ENCODE data around the gene LRRIQ4.

The LRRIQ4 gene

DNA sequence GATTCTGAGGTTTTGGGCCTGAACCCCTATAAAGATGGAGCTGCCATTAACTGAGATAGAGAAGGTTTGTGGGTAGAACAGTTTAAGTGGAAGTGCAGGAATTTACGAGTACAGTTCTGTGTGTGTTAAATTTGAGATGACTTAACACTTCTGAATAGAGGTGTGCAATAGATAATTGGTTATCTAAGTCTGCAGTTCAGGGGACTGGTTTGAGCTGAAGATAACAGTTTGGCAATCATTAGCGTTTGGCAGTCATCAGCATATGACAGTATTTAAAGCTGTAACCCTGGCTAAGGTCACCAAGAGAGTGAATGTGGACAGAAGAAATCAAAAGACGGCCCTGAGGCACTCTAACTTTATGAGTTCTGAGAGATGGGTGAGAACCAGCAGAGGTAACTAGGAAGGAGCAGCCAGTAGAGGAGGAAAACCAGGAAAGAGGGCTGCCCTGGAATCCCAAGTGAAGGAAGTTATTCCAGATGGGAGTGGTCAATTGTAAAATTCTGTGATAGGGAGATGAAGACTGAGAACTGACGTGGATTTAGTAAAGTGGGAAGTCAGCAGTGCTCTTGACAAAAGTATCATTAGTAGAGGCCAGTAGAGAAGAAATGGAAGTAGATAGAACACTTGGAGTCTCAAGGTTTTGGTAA, 31.3 kb upstream of the LRRIQ4 start:
- no peak for DNase-seq
- Histone ChIP-seq H3K4me1 (ENCODE audit: control insufficient read depth in 1 of 2, insufficient read depth in 2 of 2, low read length in 2 of 2) (no peaks in the 10 kb centered on the region), H3K36me3 (ENCODE audit: control insufficient read depth in 1 of 2, insufficient read depth in 2 of 2, low read length in 2 of 2) (peaks cover 3 to 32% of the 10 kb centered on the region in 2 experiments), H2BK120ac (ENCODE audit: insufficient read depth, low read length, poor library complexity) (no peak overlapping the region), H3K4me3 (ENCODE audit: low read depth, low read length) (no peak overlapping the region), H2AFZ (ENCODE audit: insufficient read depth, low read length, poor library complexity) (no peak overlapping the region), H2AK5ac (ENCODE audit: low read length) (no peak overlapping the region), H4K8ac (ENCODE audit: low read depth, low read length) (no peak overlapping the region), H3K4me2 (ENCODE audit: low read length) (no peak overlapping the region), H3K4ac (ENCODE audit: low read depth, low read length) (no peak overlapping the region), H3K27ac (ENCODE audit: low read depth, low read length) (no peak overlapping the region), H4K12ac (ENCODE audit: low read depth, low read length) (no peak overlapping the region), H4K91ac (ENCODE audit: low read depth, low read length) (no peak overlapping the region), H3K9ac (ENCODE audit: low read length) (no peak overlapping the region), H3K79me1 (ENCODE audit: low read length) (no peaks in the 10 kb centered on the region), H3K79me2 (ENCODE audit: control insufficient read depth, insufficient read depth, low read length, poor library complexity) (no peaks in the 10 kb centered on the region), H2BK5ac (ENCODE audit: low read depth, low read length, poor library complexity) (no peak overlapping the region), H3K14ac (ENCODE audit: low read length) (no peak overlapping the region), H3K27me3 (ENCODE audit: insufficient read depth, low read length) (no peaks in the 10 kb centered on the region), H2BK12ac (ENCODE audit: low read length) (no peak overlapping the region), H3K9me3 (ENCODE audit: insufficient read depth, low read depth, low read length) (no peaks in the 10 kb centered on the region), H3K18ac (ENCODE audit: low read length) (no peak overlapping the region), H3K23ac (ENCODE audit: low read length) (no peak overlapping the region)
- no CpG with 5 or more reads among the region's 4 CpGs for WGBS (ENCODE audit: extremely low coverage, insufficient coverage, insufficient read length)

DNA sequence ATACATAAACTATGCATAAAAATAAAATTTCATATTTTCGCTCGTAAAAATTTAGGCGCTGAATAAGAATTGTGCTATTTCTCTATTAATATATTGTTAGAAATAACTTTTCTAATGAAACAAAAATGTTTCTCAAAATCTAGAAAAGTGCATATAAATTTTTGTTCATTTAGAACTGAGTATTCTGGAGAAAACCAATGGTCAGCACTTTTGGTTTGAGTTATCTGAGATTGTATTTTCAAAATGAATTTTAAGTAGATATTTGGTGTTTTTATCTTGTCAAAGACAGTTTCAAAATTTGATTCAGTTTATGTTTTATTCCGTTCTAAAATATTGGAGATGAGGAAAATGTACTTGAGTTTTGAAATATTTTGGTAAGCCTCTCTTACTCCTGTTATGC, 25.6 kb upstream of the LRRIQ4 start:
- Histone ChIP-seq H3K18ac (ENCODE audit: low read length) (no peak overlapping the region), H2BK12ac (ENCODE audit: low read length) (no peak overlapping the region), H2BK120ac (ENCODE audit: insufficient read depth, low read length, poor library complexity) (no peak overlapping the region), H3K4ac (ENCODE audit: low read depth, low read length) (no peak overlapping the region), H3K4me3 (ENCODE audit: low read depth, low read length) (no peak overlapping the region), H3K27ac (ENCODE audit: low read depth, low read length) (no peak overlapping the region), H2BK5ac (ENCODE audit: low read depth, low read length, poor library complexity) (no peak overlapping the region), H3K23ac (ENCODE audit: low read length) (no peak overlapping the region), H3K79me2 (ENCODE audit: control insufficient read depth, insufficient read depth, low read length, poor library complexity) (no peaks in the 10 kb centered on the region), H3K79me1 (ENCODE audit: low read length) (no peaks in the 10 kb centered on the region), H3K4me1 (ENCODE audit: control insufficient read depth in 1 of 2, insufficient read depth in 2 of 2, low read length in 2 of 2) (no peaks in the 10 kb centered on the region), H4K91ac (ENCODE audit: low read depth, low read length) (no peak overlapping the region), H2AK5ac (ENCODE audit: low read length) (no peak overlapping the region), H3K36me3 (ENCODE audit: control insufficient read depth in 1 of 2, insufficient read depth in 2 of 2, low read length in 2 of 2) (peaks cover 3 to 10% of the 10 kb centered on the region in 2 experiments), H4K12ac (ENCODE audit: low read depth, low read length) (no peak overlapping the region), H3K9ac (ENCODE audit: low read length) (no peak overlapping the region), H3K4me2 (ENCODE audit: low read length) (no peak overlapping the region), H4K8ac (ENCODE audit: low read depth, low read length) (no peak overlapping the region), H3K27me3 (ENCODE audit: insufficient read depth, low read length) (no peaks in the 10 kb centered on the region), H3K9me3 (ENCODE audit: insufficient read depth, low read depth, low read length) (no peaks in the 10 kb centered on the region), H2AFZ (ENCODE audit: insufficient read depth, low read length, poor library complexity) (no peak overlapping the region), H3K14ac (ENCODE audit: low read length) (no peak overlapping the region)
- WGBS (ENCODE audit: extremely low coverage, insufficient coverage, insufficient read length): no CpG with 5 or more reads among the region's 4 CpGs
- DNase-seq: no peak

DNA sequence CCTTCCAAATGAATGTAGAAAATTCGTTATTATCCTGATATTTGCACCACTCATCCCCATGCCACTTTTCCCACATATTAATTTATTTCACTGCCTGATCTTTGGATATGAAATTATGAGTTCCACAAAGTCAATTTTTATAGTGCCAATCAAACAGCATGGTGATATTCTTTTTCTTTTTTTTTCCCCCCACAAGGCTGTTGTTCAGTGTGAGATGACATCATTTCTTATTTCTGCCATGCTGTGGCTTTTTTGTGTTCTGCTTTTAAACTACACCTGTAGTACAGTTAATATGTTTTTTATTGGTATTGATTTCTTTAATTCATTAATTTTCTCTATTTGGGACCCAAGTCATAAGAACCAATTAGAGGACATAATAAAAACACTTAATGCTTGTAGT, 24.9 kb upstream of the LRRIQ4 start:
- no peaks in the 10 kb centered on the region for H3K79me2 ChIP-seq (ENCODE audit: control insufficient read depth, insufficient read depth, low read length, poor library complexity)
- no peaks in the 10 kb centered on the region for H3K79me1 ChIP-seq (ENCODE audit: low read length)
- H4K91ac ChIP-seq (ENCODE audit: low read depth, low read length): no peak overlapping the region
- no peak overlapping the region for H3K4me2 ChIP-seq (ENCODE audit: low read length)
- H3K36me3 ChIP-seq (ENCODE audit: control insufficient read depth in 1 of 2, insufficient read depth in 2 of 2, low read length in 2 of 2): peaks cover 5 to 11% of the 10 kb centered on the region in 2 experiments
- H3K9me3 ChIP-seq (ENCODE audit: insufficient read depth, low read depth, low read length): no peaks in the 10 kb centered on the region
- no peak overlapping the region for H3K23ac ChIP-seq (ENCODE audit: low read length)
- WGBS (ENCODE audit: extremely low coverage, insufficient coverage, insufficient read length): no CpG with 5 or more reads among the region's 1 CpG
- no peak overlapping the region for H3K9ac ChIP-seq (ENCODE audit: low read length)
- H4K12ac ChIP-seq (ENCODE audit: low read depth, low read length): no peak overlapping the region
- H2BK5ac ChIP-seq (ENCODE audit: low read depth, low read length, poor library complexity): no peak overlapping the region
- no peak for DNase-seq
- no peaks in the 10 kb centered on the region for H3K27me3 ChIP-seq (ENCODE audit: insufficient read depth, low read length)
- no peak overlapping the region for H3K14ac ChIP-seq (ENCODE audit: low read length)
- no peak overlapping the region for H2BK120ac ChIP-seq (ENCODE audit: insufficient read depth, low read length, poor library complexity)
- H2BK12ac ChIP-seq (ENCODE audit: low read length): no peak overlapping the region
- H3K4me1 ChIP-seq (ENCODE audit: control insufficient read depth in 1 of 2, insufficient read depth in 2 of 2, low read length in 2 of 2): no peaks in the 10 kb centered on the region
- H2AFZ ChIP-seq (ENCODE audit: insufficient read depth, low read length, poor library complexity): no peak overlapping the region
- H2AK5ac ChIP-seq (ENCODE audit: low read length): no peak overlapping the region
- H3K18ac ChIP-seq (ENCODE audit: low read length): no peak overlapping the region
- no peak overlapping the region for H3K27ac ChIP-seq (ENCODE audit: low read depth, low read length)
- H4K8ac ChIP-seq (ENCODE audit: low read depth, low read length): no peak overlapping the region
- H3K4ac ChIP-seq (ENCODE audit: low read depth, low read length): no peak overlapping the region
- no peak overlapping the region for H3K4me3 ChIP-seq (ENCODE audit: low read depth, low read length)

DNA sequence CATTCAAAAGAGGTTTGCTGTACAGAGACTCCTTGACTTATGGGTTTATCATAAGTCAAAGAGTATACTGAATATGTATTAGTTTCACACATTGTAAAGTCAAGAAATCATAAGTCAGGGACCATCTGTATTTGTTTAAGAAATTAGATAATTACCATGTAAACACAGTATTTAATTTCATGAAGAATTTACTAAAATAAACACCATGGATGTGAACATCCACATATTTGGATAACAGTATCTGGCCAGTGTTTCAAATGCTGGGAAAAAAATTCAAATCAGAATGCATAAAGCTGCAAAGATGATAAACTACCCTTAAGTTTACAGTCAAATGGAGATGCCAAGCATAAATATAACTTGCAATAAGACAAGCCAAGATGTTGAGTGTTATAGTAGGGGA, 22.5 kb upstream of the LRRIQ4 start:
- Histone ChIP-seq H4K91ac (ENCODE audit: low read depth, low read length) (no peak overlapping the region), H3K4me1 (ENCODE audit: control insufficient read depth in 1 of 2, insufficient read depth in 2 of 2, low read length in 2 of 2) (no peaks in the 10 kb centered on the region), H3K18ac (ENCODE audit: low read length) (no peak overlapping the region), H3K4ac (ENCODE audit: low read depth, low read length) (no peak overlapping the region), H4K8ac (ENCODE audit: low read depth, low read length) (no peak overlapping the region), H3K27ac (ENCODE audit: low read depth, low read length) (no peak overlapping the region), H3K79me1 (ENCODE audit: low read length) (no peaks in the 10 kb centered on the region), H3K36me3 (ENCODE audit: control insufficient read depth in 1 of 2, insufficient read depth in 2 of 2, low read length in 2 of 2) (peaks cover 5 to 11% of the 10 kb centered on the region in 2 experiments), H3K23ac (ENCODE audit: low read length) (no peak overlapping the region), H2BK120ac (ENCODE audit: insufficient read depth, low read length, poor library complexity) (no peak overlapping the region), H2AK5ac (ENCODE audit: low read length) (no peak overlapping the region), H3K79me2 (ENCODE audit: control insufficient read depth, insufficient read depth, low read length, poor library complexity) (no peaks in the 10 kb centered on the region), H3K27me3 (ENCODE audit: insufficient read depth, low read length) (no peaks in the 10 kb centered on the region), H3K9ac (ENCODE audit: low read length) (no peak overlapping the region), H3K4me2 (ENCODE audit: low read length) (no peak overlapping the region), H2AFZ (ENCODE audit: insufficient read depth, low read length, poor library complexity) (no peak overlapping the region), H3K4me3 (ENCODE audit: low read depth, low read length) (no peak overlapping the region), H3K9me3 (ENCODE audit: insufficient read depth, low read depth, low read length) (no peaks in the 10 kb centered on the region), H3K14ac (ENCODE audit: low read length) (no peak overlapping the region), H2BK5ac (ENCODE audit: low read depth, low read length, poor library complexity) (no peak overlapping the region), H4K12ac (ENCODE audit: low read depth, low read length) (no peak overlapping the region), H2BK12ac (ENCODE audit: low read length) (no peak overlapping the region)
- no peak for DNase-seq

Measured in trophoblast cell (in vitro differentiated cells and primary cell).